ENCODE results near the gene OLA1. TPM values are rescaled to one million over a fixed set of nuclear protein-coding genes. Genes with fewer than 3 reads are reported as not detected.

The OLA1 gene
- total RNA-seq, 1 donor from 2014 or later: 132 TPM

GRCh38 chr2:174028935-174029334, 219.4 kb downstream of the OLA1 start:
- Histone ChIP-seq H3K36me3 (ENCODE audit: control insufficient read depth, insufficient read depth, low read length) (no peaks in the 10 kb centered on the region), H3K4me3 (ENCODE audit: low read depth, low read length) (no peak overlapping the region), H3K27me3 (ENCODE audit: control insufficient read depth, insufficient read depth, low read length) (no peaks in the 10 kb centered on the region)
- DNase-seq (ENCODE audit: low read depth) (no peak), FAIRE-seq (no peak)
- no peak for TF ChIP-seq CTCF (IDR thresholded peaks at IDR 0.05; ENCODE audit: insufficient read depth, low read length, severe bottlenecking)

DNA sequence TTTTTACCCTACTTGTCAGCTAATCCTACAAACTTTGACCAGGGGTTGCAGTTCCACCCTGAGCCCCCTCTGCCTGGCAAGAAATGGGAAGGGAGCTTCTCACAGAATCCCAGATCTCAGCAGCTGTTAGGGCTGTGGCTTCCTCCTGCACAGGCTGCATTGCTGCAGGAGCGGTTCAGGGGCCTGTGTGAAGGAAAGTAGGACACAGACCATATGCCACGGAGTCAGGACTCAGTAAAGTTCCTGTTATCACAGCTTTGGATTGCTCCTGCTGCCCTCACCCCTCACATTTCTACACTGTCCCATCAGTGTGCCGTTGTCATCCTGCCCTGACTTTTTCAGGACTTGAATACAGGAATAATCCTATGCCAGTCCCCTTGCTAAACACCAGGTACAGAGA, 220.4 kb downstream of the OLA1 start:
- DNase-seq (ENCODE audit: low read depth) (no peak), FAIRE-seq (no peak)
- Histone ChIP-seq H3K27me3 (ENCODE audit: control insufficient read depth, insufficient read depth, low read length) (no peaks in the 10 kb centered on the region), H3K36me3 (ENCODE audit: control insufficient read depth, insufficient read depth, low read length) (no peaks in the 10 kb centered on the region), H3K4me3 (ENCODE audit: low read depth, low read length) (no peak overlapping the region)
- no peak for TF ChIP-seq CTCF (IDR thresholded peaks at IDR 0.05; ENCODE audit: insufficient read depth, low read length, severe bottlenecking)

DNA sequence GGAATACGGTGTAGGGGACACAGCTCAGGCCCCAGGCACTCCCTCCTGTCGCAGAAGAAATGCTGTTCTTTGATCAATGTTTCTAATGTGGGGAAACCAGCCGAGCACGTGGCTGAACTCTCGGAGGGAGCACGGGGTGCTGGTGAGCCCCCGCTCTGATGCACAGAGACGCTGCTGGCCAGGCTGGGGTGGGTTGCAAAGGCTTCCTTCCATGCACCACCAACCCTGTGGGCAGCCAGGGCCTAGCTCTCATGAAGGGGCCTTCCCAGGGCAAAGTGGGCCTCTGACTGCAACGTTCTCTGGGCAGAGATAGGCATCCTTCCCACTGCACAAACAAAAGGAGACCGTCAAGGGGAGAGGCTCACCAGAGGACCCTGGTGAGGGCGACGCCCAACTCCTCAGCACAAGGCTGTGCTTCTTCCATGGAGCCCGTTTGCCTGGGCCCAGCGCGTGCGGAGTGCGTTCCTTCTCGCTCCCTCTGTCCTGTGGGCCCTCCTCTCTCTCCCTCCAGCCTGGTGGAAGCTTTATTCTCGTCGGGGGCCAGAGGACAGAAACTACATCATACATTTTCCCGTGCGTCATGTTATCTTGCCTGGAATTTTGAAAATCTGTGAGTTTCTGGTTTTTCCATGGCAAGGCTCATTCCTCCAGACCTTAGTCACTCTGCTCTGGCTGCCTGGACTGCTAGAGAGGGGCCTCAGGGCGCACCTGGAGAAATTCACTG, 222.0 kb downstream of the OLA1 start:
- no peaks in the 10 kb centered on the region for H3K27me3 ChIP-seq (ENCODE audit: control insufficient read depth, insufficient read depth, low read length)
- H3K4me3 ChIP-seq (ENCODE audit: low read depth, low read length): no peak overlapping the region
- no peaks in the 10 kb centered on the region for H3K36me3 ChIP-seq (ENCODE audit: control insufficient read depth, insufficient read depth, low read length)
- no peak for TF ChIP-seq CTCF (IDR thresholded peaks at IDR 0.05; ENCODE audit: insufficient read depth, low read length, severe bottlenecking)
- FAIRE-seq (no peak), DNase-seq (ENCODE audit: low read depth) (no peak)

DNA sequence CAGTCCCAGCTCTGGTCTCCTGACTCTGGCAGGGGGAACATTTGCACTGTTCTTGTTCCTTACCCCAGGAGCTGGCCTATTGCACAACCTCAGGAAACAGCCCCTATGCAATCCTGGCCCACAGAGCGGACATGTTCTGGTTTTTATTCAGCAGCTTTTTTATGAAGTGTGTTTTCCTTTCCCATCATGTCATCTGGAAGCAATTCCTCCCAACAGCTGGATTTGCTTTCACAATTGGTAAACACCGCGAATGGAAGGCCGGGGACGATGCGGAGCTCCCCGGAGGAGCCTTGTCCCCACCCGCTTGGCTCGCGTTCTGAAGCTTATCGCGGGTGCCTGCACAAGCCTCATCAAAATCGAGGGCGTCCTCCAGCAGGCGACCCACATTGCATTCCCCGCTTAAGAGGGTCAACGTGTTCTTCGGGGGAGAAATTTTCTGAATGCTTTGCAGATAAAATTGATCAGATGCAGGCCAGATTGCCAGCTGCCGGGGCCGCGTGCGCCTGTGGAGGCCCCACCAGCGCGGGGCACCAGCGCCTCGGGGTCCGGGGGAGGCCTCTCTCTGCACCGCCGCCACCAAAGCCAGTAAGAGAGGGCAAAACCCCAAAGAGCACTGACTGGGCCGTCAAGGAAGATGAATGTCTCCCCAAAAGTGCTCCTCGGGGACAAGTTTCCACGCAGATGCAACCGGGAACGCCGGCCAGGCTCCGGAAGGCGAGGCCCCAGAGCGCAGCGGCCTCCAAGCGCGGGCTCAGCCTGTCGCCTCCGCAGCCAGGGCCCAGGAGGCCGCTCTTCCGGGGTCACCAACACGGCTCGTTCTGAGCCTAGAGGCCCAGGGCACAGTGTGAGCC, 222.8 kb downstream of the OLA1 start:
- Histone ChIP-seq H3K36me3 (ENCODE audit: control insufficient read depth, insufficient read depth, low read length) (no peaks in the 10 kb centered on the region), H3K4me3 (ENCODE audit: low read depth, low read length) (no peak overlapping the region), H3K27me3 (ENCODE audit: control insufficient read depth, insufficient read depth, low read length) (no peaks in the 10 kb centered on the region)
- FAIRE-seq (no peak), DNase-seq (ENCODE audit: low read depth) (no peak)
- TF ChIP-seq CTCF (IDR thresholded peaks at IDR 0.05; ENCODE audit: insufficient read depth, low read length, severe bottlenecking): no peak

DNA sequence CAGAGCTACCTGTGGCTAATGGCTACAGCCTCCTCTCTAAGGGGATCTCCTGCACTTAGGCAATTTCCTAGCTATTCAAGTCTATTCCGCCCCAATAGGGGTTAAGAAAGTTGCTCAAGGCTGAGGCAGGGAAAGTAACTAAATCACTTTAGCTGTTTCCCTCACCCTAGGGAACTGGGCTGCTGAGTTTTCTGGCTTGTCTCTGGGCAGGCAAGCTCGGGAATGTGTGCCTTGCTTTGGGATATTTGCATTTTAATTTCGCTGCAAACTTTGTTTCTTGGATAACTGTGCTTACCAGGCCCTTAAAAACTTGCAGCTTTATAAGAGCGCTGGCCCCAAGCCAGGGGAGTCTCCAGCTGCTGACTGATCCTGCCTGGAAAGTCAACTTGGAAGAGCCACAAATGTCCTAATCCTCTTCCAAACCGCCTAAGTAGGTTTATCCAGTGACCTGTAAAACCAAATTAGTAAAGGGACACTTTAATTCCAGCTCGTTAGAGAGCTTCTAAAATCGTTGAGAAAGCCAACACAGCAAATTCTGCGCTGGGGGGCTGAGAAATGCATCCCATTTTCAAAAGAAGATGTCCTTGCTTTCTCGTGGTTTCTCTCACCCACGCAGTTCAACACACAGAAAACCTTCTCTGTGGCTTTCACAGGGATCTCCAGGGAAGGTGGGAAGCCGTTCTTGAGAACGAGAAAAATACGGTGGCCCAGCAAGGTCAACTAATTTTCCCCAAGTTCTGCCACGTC, 223.6 kb downstream of the OLA1 start:
- Histone ChIP-seq H3K4me3 (ENCODE audit: low read depth, low read length) (no peak overlapping the region), H3K27me3 (ENCODE audit: control insufficient read depth, insufficient read depth, low read length) (no peaks in the 10 kb centered on the region), H3K36me3 (ENCODE audit: control insufficient read depth, insufficient read depth, low read length) (no peaks in the 10 kb centered on the region)
- DNase-seq (ENCODE audit: low read depth) (no peak), FAIRE-seq (no peak)
- no peak for TF ChIP-seq CTCF (IDR thresholded peaks at IDR 0.05; ENCODE audit: insufficient read depth, low read length, severe bottlenecking)

Data from bronchial epithelial cell (primary cell).